Natural killer cell (primary cell): ENCODE data around the gene CMTM4. TPM values are rescaled to one million over a fixed set of nuclear protein-coding genes. Genes with fewer than 3 reads are reported as not detected.

Source experiments
- ATAC-seq, 3 donors: fragments of 150-1000 bp in 2 of 3; fragments of 200-7000 bp in 1 of 3; cut with Tn5 transposase; 1 replicate in 1 of 3; 2 replicates in 2 of 3; pipeline ENCODE4 v1.10.0; 2021; ENCODE audit warnings: mild to moderate bottlenecking in 2 of 3, moderate library complexity in 2 of 3
- DNase-seq, 2 donors: peaks; one replicate each; pipeline versions ENCODE4 v3.0.0 to v3.0.0-alpha.2; 2013 to 2021; ENCODE audit warnings: mixed read lengths in 1 of 2
- H3K27ac ChIP-seq: one replicate; pipeline ENCODE4 v1.5.1; 2013; ENCODE audit warnings: mild to moderate bottlenecking, low read length
- H3K27me3 ChIP-seq: one replicate; pipeline ENCODE4 v1.6.1; 2013; ENCODE audit warnings: low read length; ENCODE audit not compliant: control insufficient read depth, insufficient read depth
- H3K36me3 ChIP-seq: one replicate; pipeline ENCODE4 v1.6.1; 2013; ENCODE audit warnings: low read length; ENCODE audit not compliant: control insufficient read depth, insufficient read depth
- H3K4me1 ChIP-seq: one replicate; pipeline ENCODE4 v1.6.1; 2013; ENCODE audit warnings: low read length; ENCODE audit not compliant: control insufficient read depth, insufficient read depth
- H3K4me3 ChIP-seq: one replicate; pipeline ENCODE4 v1.5.1; 2013; ENCODE audit warnings: low read length
- H3K9me3 ChIP-seq: one replicate; pipeline ENCODE4 v1.6.1; 2013; ENCODE audit warnings: low read length; ENCODE audit not compliant: control insufficient read depth, insufficient read depth
- H3K27ac Mint-ChIP-seq, 2 donors: one replicate each; pipeline ENCODE4 v1.8.0; 2022; ENCODE audit warnings: mild to moderate bottlenecking in 2 of 2, mixed read lengths in 2 of 2, moderate library complexity in 1 of 2
- H3K27me3 Mint-ChIP-seq, 2 donors: one replicate each; pipeline ENCODE4 v1.8.0; 2022; ENCODE audit warnings: low read depth in 2 of 2, mixed read lengths in 2 of 2
- H3K36me3 Mint-ChIP-seq: one replicate; pipeline ENCODE4 v1.8.0; 2022; ENCODE audit warnings: mixed read lengths
- H3K4me1 Mint-ChIP-seq, 2 donors: one replicate each; pipeline ENCODE4 v1.8.0; 2022; ENCODE audit warnings: mixed read lengths in 2 of 2
- H3K4me3 Mint-ChIP-seq: one replicate; pipeline ENCODE4 v1.8.0; 2022; ENCODE audit warnings: mild to moderate bottlenecking, moderate library complexity, mixed read lengths
- H3K9me3 Mint-ChIP-seq, 2 donors: one replicate each; pipeline ENCODE4 v1.8.0; 2022; ENCODE audit warnings: mixed read lengths in 2 of 2
- CTCF ChIP-seq: fragments of 200-600 bp; IDR thresholded peaks from one replicate; pipeline ENCODE4 v1.8.0; 2022; ENCODE audit warnings: antibody characterized with exemption
- whole genome bisulfite sequencing: methylation state at CpG from one replicate; pipeline ENCODE4 v1.1.7; 2013; ENCODE audit warnings: missing lambda C conversion rate; ENCODE audit not compliant: insufficient coverage; 5-methylcytosine and 5-hydroxymethylcytosine counted together
- intact Hi-C: fragments of 100-400 bp; cut with micrococcal nuclease; formaldehyde crosslinking; loops from one replicate; pipeline ENCODE4 v1.14.2; 2022
- total RNA-seq, 4 donors: library from RNA; stranded (reverse); fragments of 120-200 nt in 1 of 4; gene quantifications; one replicate each; pipeline versions ENCODE4 v1.2.3 to v1.2.4, GENCODE V29; 2013 to 2022

The CMTM4 gene
- total RNA-seq, 3 donors from 2014 or later (not counting 1 experiment from before 2014, with no cell fraction given) = 0.61 to 1.4 (median 0.85) TPM

GRCh38 chr16:66566051-66566901, 130.3 kb downstream of the CMTM4 start, which contains the start of gene CMTM1:
Gene CMTM1 (plus strand): TSS chr16:66566439. CDS start chr16:66566514, 75 bp downstream.
- WGBS = 98% methylated on average over 54 of the region's 54 CpGs
- peaks cover 8% of the 10 kb centered on the region for H3K36me3 Mint-ChIP-seq
- peak within 1 kb of the TSS; percentile 66 to 67 for H3K27ac Mint-ChIP-seq

More at GRCh38 chr16:66566051-66566901, 130.3 kb downstream of the CMTM4 start, which contains the start of gene CMTM1:
- H3K4me1 ChIP-seq = peaks cover 13% of the 10 kb centered on the region
- intact Hi-C loops = no loop called here
- peaks cover 39% of the 10 kb centered on the region for H3K36me3 ChIP-seq
- no peak within 1 kb of the TSS for H3K27ac ChIP-seq
- Mint-ChIP-seq H3K9me3 (no peaks in the 10 kb centered on the region), H3K27me3 (no peaks in the 10 kb centered on the region), H3K4me1 (peaks cover 39 to 49% of the 10 kb centered on the region in 2 donors), H3K4me3 (no peak within 1 kb of the TSS)
- no peaks in the 10 kb centered on the region for H3K9me3 ChIP-seq
- no peak for TF ChIP-seq CTCF
- DNase-seq = no peak
- ATAC-seq = no peak
- H3K27me3 ChIP-seq = no peaks in the 10 kb centered on the region
- H3K4me3 ChIP-seq = no peak within 1 kb of the TSS

Other genes with a start within 250 kb of the CMTM4 start
- gene TK2, start 146.6 kb downstream of the CMTM4 start, total RNA-seq = 10 to 100 TPM; 18.8 to 25.8 (median 25.1) TPM
- 10 to 100 TPM; 48.0 to 69.7 (median 54.6) TPM for gene CKLF, start 144.2 kb downstream of the CMTM4 start, total RNA-seq
- gene CMTM1, start 130.3 kb downstream of the CMTM4 start, total RNA-seq = 1 to 10 TPM; 4.4 to 8.5 (median 7.8) TPM
- 1 to 10 TPM in 1 of 3 donors, under 1 TPM in 2; 0.61 to 1.6 (median 0.82) TPM for gene CMTM2, start 117.3 kb downstream of the CMTM4 start, total RNA-seq
- 10 to 100 TPM; 68.2 to 86.4 (median 85.0) TPM for gene CMTM3, start 92.0 kb downstream of the CMTM4 start, total RNA-seq
- gene DYNC1LI2, start 54.9 kb upstream of the CMTM4 start, total RNA-seq = 100 to 1,000 TPM; 105 to 115 (median 110) TPM
- 1 to 10 TPM in 1 of 3 donors, under 1 TPM in 2; 0.33 to 1.0 (median 0.66) TPM for gene TERB1, start 104.8 kb upstream of the CMTM4 start, total RNA-seq
- 10 to 100 TPM; 77.3 to 97.0 (median 78.5) TPM for gene NAE1, start 134.2 kb upstream of the CMTM4 start, total RNA-seq
- not detected for gene CA7, start 147.7 kb upstream of the CMTM4 start, total RNA-seq
- 10 to 100 TPM; 10.2 to 16.5 (median 11.0) TPM for gene PDP2, start 183.8 kb upstream of the CMTM4 start, total RNA-seq
- not detected for gene CDH16, start 222.1 kb upstream of the CMTM4 start, total RNA-seq
- gene RRAD, start 228.8 kb upstream of the CMTM4 start, total RNA-seq = 1 to 10 TPM; 1.8 to 4.5 (median 2.8) TPM
- gene CIAO2B, start 237.7 kb upstream of the CMTM4 start, total RNA-seq = 10 to 100 TPM; 57.2 to 62.8 (median 60.0) TPM
- gene CES2, start 238.8 kb upstream of the CMTM4 start, total RNA-seq = 10 to 100 TPM; 26.9 to 33.6 (median 33.1) TPM